Neural progenitor cell (in vitro differentiated cells): Measurements from ENCODE around the gene NGB. TPM values are rescaled to one million over a fixed set of nuclear protein-coding genes. Genes with fewer than 3 reads are reported as not detected.

ENCODE experiments used
- DNase-seq: peaks from one replicate; pipeline ENCODE4 v3.0.0-alpha.2; 2016; ENCODE audit warnings: low spot score
- H2AFZ ChIP-seq: fragments of 200-600 bp; sonication (generic); replicated peaks from 2 replicates; pipeline ENCODE4 v1.6.1; 2016; ENCODE audit warnings: antibody characterized with exemption
- H3F3A ChIP-seq: fragments of 200-600 bp; sonication (generic); 2 replicates; pipeline ENCODE4 v1.6.1; 2016; ENCODE audit warnings: antibody characterized with exemption, low read depth
- H3K27ac ChIP-seq: fragments of 200-600 bp; sonication (generic); 2 replicates; pipeline ENCODE4 v1.5.1; 2016; ENCODE audit warnings: mild to moderate bottlenecking
- H3K27me3 ChIP-seq: fragments of 200-600 bp; sonication (generic); 2 replicates; pipeline ENCODE4 v1.6.1; 2016; ENCODE audit warnings: mild to moderate bottlenecking, moderate library complexity
- H3K36me3 ChIP-seq: fragments of 200-600 bp; sonication (generic); 2 replicates; pipeline ENCODE4 v1.5.1; 2016
- H3K4me1 ChIP-seq: fragments of 200-600 bp; sonication (generic); 2 replicates; pipeline ENCODE4 v1.6.1; 2016; ENCODE audit warnings: mixed run types
- H3K4me2 ChIP-seq: fragments of 200-600 bp; sonication (generic); 2 replicates; pipeline ENCODE4 v1.6.1; 2016
- H3K4me3 ChIP-seq: fragments of 200-600 bp; sonication (generic); 2 replicates; pipeline ENCODE4 v1.5.1; 2016
- H3K79me2 ChIP-seq: fragments of 200-600 bp; sonication (generic); 2 replicates; pipeline ENCODE4 v1.6.1; 2016; ENCODE audit warnings: low read depth
- H3K9ac ChIP-seq: fragments of 200-600 bp; sonication (generic); 2 replicates; pipeline ENCODE4 v1.6.1; 2016
- H3K9me3 ChIP-seq: fragments of 200-600 bp; sonication (generic); 2 replicates; pipeline ENCODE4 v1.5.1; 2016; ENCODE audit warnings: low read depth
- H4K20me1 ChIP-seq: fragments of 200-600 bp; sonication (generic); 2 replicates; pipeline ENCODE4 v1.6.1; 2016; ENCODE audit warnings: low read depth
- H3K27ac Mint-ChIP-seq: 3 replicates; pipeline ENCODE4 v1.8.0; 2021; ENCODE audit warnings: mixed read lengths
- H3K27me3 Mint-ChIP-seq: 2 replicates; pipeline ENCODE4 v1.8.0; 2022; ENCODE audit warnings: low read depth, mild to moderate bottlenecking, inconsistent platforms, moderate library complexity, mixed read lengths; ENCODE audit not compliant: insufficient read depth
- H3K36me3 Mint-ChIP-seq: 3 replicates; pipeline ENCODE4 v1.8.0; 2021; ENCODE audit warnings: mixed read lengths
- H3K4me1 Mint-ChIP-seq: 3 replicates; pipeline ENCODE4 v1.8.0; 2021; ENCODE audit warnings: mixed read lengths
- H3K4me3 Mint-ChIP-seq: 3 replicates; pipeline ENCODE4 v1.8.0; 2021; ENCODE audit warnings: mild to moderate bottlenecking, moderate library complexity, mixed read lengths
- H3K9me3 Mint-ChIP-seq: 3 replicates; pipeline ENCODE4 v1.8.0; 2020; ENCODE audit warnings: mixed read lengths
- EZH2 ChIP-seq: fragments of 200-600 bp; sonication (generic); IDR thresholded peaks from 2 replicates; pipeline ENCODE4 v1.6.1; 2017; ENCODE audit warnings: antibody characterized with exemption, mild to moderate bottlenecking, moderate library complexity
- EZH2phosphoT487 ChIP-seq: fragments of 200-600 bp; sonication (generic); IDR thresholded peaks from 2 replicates; pipeline ENCODE4 v1.6.1; 2017; ENCODE audit warnings: antibody characterized with exemption
- total RNA-seq: library from RNA; depleted of rRNA; stranded (reverse); fragments of >200 nt; gene quantifications from 2 replicates; pipeline ENCODE4 v1.2.3, GENCODE V29; 2015; ENCODE audit warnings: low replicate concordance
- TF ChIP-seq, protein P1 (sequence below): fragments of 200-600 bp; sonication (generic); IDR thresholded peaks from 2 replicates; pipeline ENCODE4 v1.5.1; 2017; ENCODE audit warnings: antibody characterized with exemption, mild to moderate bottlenecking

The NGB gene
- total RNA-seq, 1 donor from 2014 or later = not detected

DNA sequence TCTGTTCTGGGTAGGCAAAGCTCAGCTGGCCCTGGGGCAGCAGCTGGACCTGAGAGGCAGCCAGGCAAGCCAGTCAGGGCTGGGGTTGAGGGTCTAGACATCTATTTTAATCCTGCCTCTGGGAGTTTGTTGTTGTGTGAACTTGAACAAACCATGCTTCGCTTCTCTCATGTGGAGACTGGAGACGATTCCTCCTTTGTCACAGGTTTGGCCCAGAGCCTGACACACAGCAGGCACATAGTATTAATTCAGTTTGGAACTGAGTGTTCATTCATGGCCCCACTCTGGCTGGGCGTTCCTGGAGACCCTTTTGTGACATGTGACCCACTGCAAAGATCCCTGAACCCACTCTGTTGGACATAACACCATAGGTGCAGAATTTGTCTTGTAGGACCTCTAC, 39.3 kb downstream of the NGB start:
- Mint-ChIP-seq H3K9me3 (peaks cover 5% of the 10 kb centered on the region), H3K27me3 (peaks cover 4% of the 10 kb centered on the region), H3K27ac (no peak overlapping the region), H3K4me3 (no peak overlapping the region), H3K36me3 (no peaks in the 10 kb centered on the region), H3K4me1 (no peaks in the 10 kb centered on the region)
- Histone ChIP-seq H3F3A (no peaks in the 10 kb centered on the region), H3K36me3 (no peaks in the 10 kb centered on the region), H2AFZ (no peak overlapping the region), H4K20me1 (no peaks in the 10 kb centered on the region), H3K4me2 (no peak overlapping the region), H3K27ac (no peak overlapping the region), H3K4me3 (no peak overlapping the region), H3K27me3 (no peaks in the 10 kb centered on the region), H3K9ac (no peak overlapping the region), H3K9me3 (no peaks in the 10 kb centered on the region), H3K79me2 (no peaks in the 10 kb centered on the region), H3K4me1 (no peaks in the 10 kb centered on the region)
- TF ChIP-seq EZH2phosphoT487 (no peak), EZH2 (no peak)
- TF ChIP-seq, protein P1, sequence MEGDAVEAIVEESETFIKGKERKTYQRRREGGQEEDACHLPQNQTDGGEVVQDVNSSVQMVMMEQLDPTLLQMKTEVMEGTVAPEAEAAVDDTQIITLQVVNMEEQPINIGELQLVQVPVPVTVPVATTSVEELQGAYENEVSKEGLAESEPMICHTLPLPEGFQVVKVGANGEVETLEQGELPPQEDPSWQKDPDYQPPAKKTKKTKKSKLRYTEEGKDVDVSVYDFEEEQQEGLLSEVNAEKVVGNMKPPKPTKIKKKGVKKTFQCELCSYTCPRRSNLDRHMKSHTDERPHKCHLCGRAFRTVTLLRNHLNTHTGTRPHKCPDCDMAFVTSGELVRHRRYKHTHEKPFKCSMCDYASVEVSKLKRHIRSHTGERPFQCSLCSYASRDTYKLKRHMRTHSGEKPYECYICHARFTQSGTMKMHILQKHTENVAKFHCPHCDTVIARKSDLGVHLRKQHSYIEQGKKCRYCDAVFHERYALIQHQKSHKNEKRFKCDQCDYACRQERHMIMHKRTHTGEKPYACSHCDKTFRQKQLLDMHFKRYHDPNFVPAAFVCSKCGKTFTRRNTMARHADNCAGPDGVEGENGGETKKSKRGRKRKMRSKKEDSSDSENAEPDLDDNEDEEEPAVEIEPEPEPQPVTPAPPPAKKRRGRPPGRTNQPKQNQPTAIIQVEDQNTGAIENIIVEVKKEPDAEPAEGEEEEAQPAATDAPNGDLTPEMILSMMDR = no peak
- DNase-seq = no peak

DNA sequence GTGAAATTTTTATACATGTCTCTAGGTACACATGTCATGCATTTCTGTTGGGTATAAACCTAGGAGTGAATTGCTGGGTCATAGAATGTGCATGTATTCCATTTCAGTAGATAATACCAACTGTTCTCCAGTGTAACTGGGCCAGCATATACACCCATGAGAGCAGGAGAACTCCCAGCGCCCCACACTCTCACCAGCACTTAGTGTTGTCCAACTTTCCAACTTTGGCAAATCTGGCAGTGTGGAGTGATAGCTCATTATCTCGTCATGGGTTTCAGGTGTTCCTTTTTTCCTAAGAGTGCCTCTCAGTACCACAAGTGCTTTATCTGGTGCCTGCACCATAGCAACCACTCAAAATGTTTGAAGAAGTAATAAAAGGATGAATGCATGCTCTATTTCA, 40.1 kb downstream of the NGB start:
- Histone ChIP-seq H3K27me3 (no peaks in the 10 kb centered on the region), H3K36me3 (no peaks in the 10 kb centered on the region), H3F3A (no peaks in the 10 kb centered on the region), H3K9me3 (no peaks in the 10 kb centered on the region), H3K4me3 (no peak overlapping the region), H3K27ac (no peak overlapping the region), H3K4me2 (no peak overlapping the region), H2AFZ (no peak overlapping the region), H3K4me1 (no peaks in the 10 kb centered on the region), H3K9ac (no peak overlapping the region), H4K20me1 (no peaks in the 10 kb centered on the region), H3K79me2 (no peaks in the 10 kb centered on the region)
- peaks cover 4% of the 10 kb centered on the region for H3K27me3 Mint-ChIP-seq
- H3K4me3 Mint-ChIP-seq = no peak overlapping the region
- H3K4me1 Mint-ChIP-seq = peaks cover 5% of the 10 kb centered on the region
- no peaks in the 10 kb centered on the region for H3K36me3 Mint-ChIP-seq
- TF ChIP-seq EZH2 (no peak), EZH2phosphoT487 (no peak)
- TF ChIP-seq, protein P1 = no peak
- H3K9me3 Mint-ChIP-seq = peaks cover 5% of the 10 kb centered on the region
- no peak overlapping the region for H3K27ac Mint-ChIP-seq
- DNase-seq = no peak

DNA sequence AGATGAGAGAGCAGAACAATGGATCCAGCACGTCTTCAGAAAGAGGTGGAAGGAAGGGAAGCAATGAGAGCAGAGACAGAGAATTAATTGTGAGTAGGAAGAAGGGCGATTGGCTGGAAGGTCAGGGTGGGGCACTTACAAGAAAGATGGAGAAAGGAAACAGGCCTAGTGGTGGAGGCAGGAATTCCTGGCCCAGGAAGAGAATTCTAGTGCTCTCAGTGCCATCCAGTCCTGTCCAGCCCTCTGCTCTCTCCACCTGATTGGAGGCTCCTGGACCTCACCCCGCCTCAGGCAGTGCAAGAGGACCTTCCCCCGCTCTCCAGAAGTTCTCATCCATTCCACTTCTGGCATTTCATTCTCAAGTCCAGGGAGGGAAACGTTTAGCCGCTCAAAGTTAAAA, 43.0 kb downstream of the NGB start:
- H3K27ac Mint-ChIP-seq = no peak overlapping the region

More for the DNA sequence above, 43.0 kb downstream of the NGB start:
- H3K36me3 ChIP-seq = no peaks in the 10 kb centered on the region
- Mint-ChIP-seq H3K4me1 (peaks cover 5% of the 10 kb centered on the region), H3K4me3 (no peak overlapping the region), H3K36me3 (no peaks in the 10 kb centered on the region), H3K9me3 (peaks cover 5% of the 10 kb centered on the region), H3K27me3 (peaks cover 5% of the 10 kb centered on the region)
- DNase-seq = no peak
- H3K27me3 ChIP-seq = no peaks in the 10 kb centered on the region
- H3K79me2 ChIP-seq = no peaks in the 10 kb centered on the region
- H3F3A ChIP-seq = peaks cover 2% of the 10 kb centered on the region
- no peak overlapping the region for H3K27ac ChIP-seq
- H3K9ac ChIP-seq = no peak overlapping the region
- no peak overlapping the region for H2AFZ ChIP-seq
- no peak overlapping the region for H3K4me3 ChIP-seq
- H4K20me1 ChIP-seq = no peaks in the 10 kb centered on the region
- peaks cover 13% of the 10 kb centered on the region for H3K4me1 ChIP-seq
- no peaks in the 10 kb centered on the region for H3K9me3 ChIP-seq
- no peak overlapping the region for H3K4me2 ChIP-seq
- TF ChIP-seq EZH2 (no peak), EZH2phosphoT487 (no peak)
- TF ChIP-seq, protein P1 = no peak
